Suprapubic skin (tissue), 4 donors: ENCODE results near the gene AQP2. TPM values are rescaled to one million over a fixed set of nuclear protein-coding genes. Genes with fewer than 3 reads are reported as not detected.

Source experiments
- DNase-seq, 2 donors: peaks; one replicate each; pipeline ENCODE4 v3.0.0-alpha.2; 2019; ENCODE audit warnings: low spot score in 2 of 2
- H3K27ac ChIP-seq: fragments of 200-600 bp; sonication (generic); one replicate; pipeline ENCODE4 v1.5.1; 2019
- H3K27me3 ChIP-seq: fragments of 200-600 bp; sonication (generic); one replicate; pipeline ENCODE4 v1.5.1; 2019
- H3K36me3 ChIP-seq: fragments of 200-600 bp; sonication (generic); one replicate; pipeline ENCODE4 v1.5.1; 2019
- H3K4me1 ChIP-seq: fragments of 200-600 bp; sonication (generic); one replicate; pipeline ENCODE4 v1.5.1; 2019
- H3K4me3 ChIP-seq: fragments of 200-600 bp; sonication (generic); one replicate; pipeline ENCODE4 v1.5.1; 2019; ENCODE audit warnings: mild to moderate bottlenecking
- H3K9me3 ChIP-seq: fragments of 200-600 bp; sonication (generic); one replicate; pipeline ENCODE4 v1.5.1; 2019
- EP300 ChIP-seq: sonication (generic); formaldehyde crosslinking; IDR thresholded peaks from one replicate; pipeline ENCODE4 v1.6.1; 2017; ENCODE audit warnings: antibody characterized with exemption
- POLR2A ChIP-seq, 2 donors: fragments of 450-650 bp; IDR thresholded peaks; one replicate each; pipeline ENCODE4 v1.6.1; 2017; ENCODE audit warnings: antibody characterized with exemption in 2 of 2, mild to moderate bottlenecking in 2 of 2, moderate library complexity in 2 of 2
- POLR2AphosphoS5 ChIP-seq, 3 donors: sonication (generic); formaldehyde crosslinking; IDR thresholded peaks; one replicate each; pipeline ENCODE4 v1.6.1; 2017; ENCODE audit warnings: antibody characterized with exemption in 3 of 3
- whole genome bisulfite sequencing: methylation state at CpG from one replicate; pipeline ENCODE4 v1.1.5; 2018; 5-methylcytosine and 5-hydroxymethylcytosine counted together
- total RNA-seq, 4 donors: library from RNA; depleted of rRNA; stranded (reverse); fragments of >200 nt; gene quantifications; one replicate each; pipeline ENCODE4 v1.1.0, GENCODE V29; 2016
- TF ChIP-seq, protein P1 (sequence below), 2 donors: fragments of 200-600 bp in 1 of 2; fragments of 450-650 bp in 1 of 2; sonication (generic) in 1 of 2; IDR thresholded peaks; one replicate each; pipeline ENCODE4 v1.5.1; 2016 to 2019; ENCODE audit warnings: antibody characterized with exemption in 2 of 2, mild to moderate bottlenecking in 1 of 2, moderate library complexity in 1 of 2

AQP2 gene
- total RNA-seq, 4 donors from 2014 or later: 0.15 TPM; not detected in 3

DNA sequence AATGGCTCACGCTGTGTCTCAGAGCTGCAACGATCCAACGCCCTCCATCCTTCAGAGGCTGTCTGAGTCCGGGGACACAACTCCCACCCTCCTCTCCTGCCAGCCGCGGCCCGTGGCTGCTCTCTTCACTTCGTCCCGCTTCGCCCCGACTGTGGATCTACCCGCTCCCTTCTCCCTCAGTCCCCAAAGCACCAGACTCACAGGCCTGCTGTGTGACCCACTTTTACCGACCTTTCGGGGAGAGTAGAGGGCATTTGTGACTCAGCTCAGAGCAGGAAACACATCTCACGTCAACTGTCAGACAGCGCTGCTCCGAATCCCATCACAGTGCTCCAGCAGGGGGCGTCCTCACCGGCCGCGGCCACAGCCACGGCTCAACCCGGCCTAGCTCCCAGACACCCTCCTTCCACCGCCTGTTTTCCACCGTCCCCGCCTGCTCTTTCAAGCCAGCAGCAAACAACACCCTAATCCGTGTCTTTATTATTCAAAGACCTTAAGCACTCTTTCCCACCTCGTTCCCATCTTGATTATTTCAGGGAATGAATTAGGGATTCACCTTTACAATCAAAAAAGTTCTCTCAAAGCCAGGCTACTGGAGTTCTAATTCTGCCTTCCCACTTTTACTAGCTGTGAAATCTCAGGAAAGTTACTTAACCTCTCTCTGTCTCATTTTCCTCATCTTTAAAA, 5.0 kb upstream of the AQP2 start:
- Histone ChIP-seq H3K27me3 (no peaks in the 10 kb centered on the region), H3K4me3 (peak overlapping the region; percentile 19), H3K27ac (peak overlapping the region; percentile 57), H3K36me3 (no peaks in the 10 kb centered on the region), H3K9me3 (no peaks in the 10 kb centered on the region), H3K4me1 (peaks cover 10% of the 10 kb centered on the region)
- no peak for TF ChIP-seq POLR2A (IDR thresholded peaks at IDR 0.05)
- TF ChIP-seq, protein P1, sequence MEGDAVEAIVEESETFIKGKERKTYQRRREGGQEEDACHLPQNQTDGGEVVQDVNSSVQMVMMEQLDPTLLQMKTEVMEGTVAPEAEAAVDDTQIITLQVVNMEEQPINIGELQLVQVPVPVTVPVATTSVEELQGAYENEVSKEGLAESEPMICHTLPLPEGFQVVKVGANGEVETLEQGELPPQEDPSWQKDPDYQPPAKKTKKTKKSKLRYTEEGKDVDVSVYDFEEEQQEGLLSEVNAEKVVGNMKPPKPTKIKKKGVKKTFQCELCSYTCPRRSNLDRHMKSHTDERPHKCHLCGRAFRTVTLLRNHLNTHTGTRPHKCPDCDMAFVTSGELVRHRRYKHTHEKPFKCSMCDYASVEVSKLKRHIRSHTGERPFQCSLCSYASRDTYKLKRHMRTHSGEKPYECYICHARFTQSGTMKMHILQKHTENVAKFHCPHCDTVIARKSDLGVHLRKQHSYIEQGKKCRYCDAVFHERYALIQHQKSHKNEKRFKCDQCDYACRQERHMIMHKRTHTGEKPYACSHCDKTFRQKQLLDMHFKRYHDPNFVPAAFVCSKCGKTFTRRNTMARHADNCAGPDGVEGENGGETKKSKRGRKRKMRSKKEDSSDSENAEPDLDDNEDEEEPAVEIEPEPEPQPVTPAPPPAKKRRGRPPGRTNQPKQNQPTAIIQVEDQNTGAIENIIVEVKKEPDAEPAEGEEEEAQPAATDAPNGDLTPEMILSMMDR (IDR thresholded peaks at IDR 0.05): peak; percentile 53 to 91
- WGBS: 20% methylated on average over 28 of the region's 28 CpGs
- DNase-seq: peak; percentile 85 to 91

DNA sequence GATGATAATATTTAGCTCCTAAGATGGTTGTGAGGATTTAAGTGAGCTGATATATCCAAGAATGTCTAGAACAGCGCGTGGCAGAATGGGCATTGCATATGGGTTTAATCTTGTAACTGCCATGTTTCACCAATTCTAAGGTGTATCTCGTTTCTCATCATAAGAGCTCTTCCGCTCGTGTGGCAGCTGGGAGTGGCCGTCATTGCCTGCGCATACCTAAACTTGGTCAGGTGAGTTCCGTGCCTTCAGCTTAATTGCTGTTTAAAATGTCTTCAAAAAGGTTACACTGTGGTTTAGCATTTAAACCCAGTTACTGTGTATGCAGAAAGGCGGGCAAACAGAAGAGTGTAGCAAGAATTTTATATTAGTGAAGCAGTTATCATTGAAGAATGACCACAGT, 4.5 kb upstream of the AQP2 start:
- H3K4me1 ChIP-seq: peaks cover 10% of the 10 kb centered on the region
- WGBS: 82% methylated on average over 9 of the region's 9 CpGs

DNA sequence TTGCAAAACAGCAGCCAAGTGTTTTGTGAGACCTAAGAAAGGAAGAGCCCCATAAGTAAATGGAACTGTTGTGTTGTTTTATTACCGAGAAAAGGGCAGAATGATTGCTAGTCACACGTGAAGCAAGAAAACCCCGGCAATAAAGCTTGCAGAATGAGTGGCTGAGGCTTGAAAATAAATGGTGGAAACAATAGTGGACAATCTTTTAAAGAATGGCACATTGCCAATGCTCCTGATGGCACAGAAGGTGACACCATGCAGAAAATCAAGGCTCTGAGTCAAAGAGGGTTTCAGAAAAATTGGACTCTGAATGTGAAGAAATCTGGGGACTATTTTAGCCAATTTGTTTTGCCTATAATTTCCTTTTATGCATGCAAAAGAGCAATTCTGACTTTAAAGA, 4.0 kb upstream of the AQP2 start:
- Histone ChIP-seq H3K9me3 (no peaks in the 10 kb centered on the region), H3K27me3 (no peaks in the 10 kb centered on the region), H3K4me3 (no peak overlapping the region), H3K27ac (no peak overlapping the region), H3K4me1 (peaks cover 10% of the 10 kb centered on the region), H3K36me3 (no peaks in the 10 kb centered on the region)
- 73% methylated on average over 3 of the region's 3 CpGs for WGBS
- no peak for DNase-seq
- TF ChIP-seq POLR2AphosphoS5 (IDR thresholded peaks at IDR 0.05) (no peak), EP300 (no peak), POLR2A (IDR thresholded peaks at IDR 0.05) (no peak)
- TF ChIP-seq, protein P1 (IDR thresholded peaks at IDR 0.05): no peak

More for the DNA sequence above, 4.5 kb upstream of the AQP2 start:
- Histone ChIP-seq H3K9me3 (no peaks in the 10 kb centered on the region), H3K36me3 (no peaks in the 10 kb centered on the region), H3K4me3 (no peak overlapping the region), H3K27ac (peak overlapping the region; percentile 57), H3K27me3 (no peaks in the 10 kb centered on the region)
- no peak for DNase-seq
- TF ChIP-seq POLR2AphosphoS5 (IDR thresholded peaks at IDR 0.05) (no peak), EP300 (no peak), POLR2A (IDR thresholded peaks at IDR 0.05) (no peak)
- TF ChIP-seq, protein P1 (IDR thresholded peaks at IDR 0.05): no peak

DNA sequence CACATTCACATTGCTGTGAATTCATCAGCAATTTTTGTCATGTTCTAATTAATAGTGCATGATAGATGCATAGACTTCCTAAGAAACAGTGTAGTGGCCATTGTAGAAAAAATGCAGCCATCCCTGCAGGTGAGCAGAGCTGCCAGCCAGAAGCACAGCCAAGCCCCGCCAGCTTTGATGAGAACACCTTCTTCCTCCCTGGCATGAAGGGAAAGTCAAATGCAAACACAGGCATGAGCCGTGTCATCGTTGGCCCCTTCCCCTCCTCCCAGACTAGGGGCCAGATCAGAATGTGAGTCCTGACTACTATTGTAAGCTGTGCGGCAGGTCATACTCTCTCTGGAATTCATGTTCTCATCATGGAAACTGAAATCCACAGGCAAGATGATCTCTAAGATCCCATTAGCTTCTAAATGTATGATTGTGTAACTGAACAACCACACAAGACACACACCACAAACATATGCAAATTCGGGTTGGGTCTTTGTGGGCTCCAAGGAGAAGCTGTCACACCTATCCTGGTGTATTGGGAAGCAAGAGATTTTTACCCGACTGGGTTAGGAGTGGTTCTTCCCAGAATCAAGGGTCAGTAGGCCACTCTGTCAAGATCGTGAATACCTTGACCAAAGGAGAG, 2.8 kb upstream of the AQP2 start:
- H3K27me3 ChIP-seq: no peaks in the 10 kb centered on the region
- H3K9me3 ChIP-seq: no peaks in the 10 kb centered on the region
- DNase-seq: no peak
- 69% methylated on average over 7 of the region's 7 CpGs for WGBS
- peaks cover 10% of the 10 kb centered on the region for H3K4me1 ChIP-seq
- H3K4me3 ChIP-seq: no peak overlapping the region
- no peak overlapping the region for H3K27ac ChIP-seq
- TF ChIP-seq EP300: no peak
- no peak for TF ChIP-seq POLR2A (IDR thresholded peaks at IDR 0.05)
- TF ChIP-seq, protein P1 (IDR thresholded peaks at IDR 0.05): no peak
- TF ChIP-seq POLR2AphosphoS5 (IDR thresholded peaks at IDR 0.05): no peak
- no peaks in the 10 kb centered on the region for H3K36me3 ChIP-seq
